GM21825 (cell line): ENCODE results near the gene UMPS.

ENCODE experiments used
- ATAC-seq: cut with Tn5 transposase; IDR thresholded peaks from one replicate; pipeline ENCODE4 v1.9.1; 2021; ENCODE audit warnings: mild to moderate bottlenecking, moderate library complexity; ENCODE audit not compliant: unreplicated experiment

Gene UMPS

DNA sequence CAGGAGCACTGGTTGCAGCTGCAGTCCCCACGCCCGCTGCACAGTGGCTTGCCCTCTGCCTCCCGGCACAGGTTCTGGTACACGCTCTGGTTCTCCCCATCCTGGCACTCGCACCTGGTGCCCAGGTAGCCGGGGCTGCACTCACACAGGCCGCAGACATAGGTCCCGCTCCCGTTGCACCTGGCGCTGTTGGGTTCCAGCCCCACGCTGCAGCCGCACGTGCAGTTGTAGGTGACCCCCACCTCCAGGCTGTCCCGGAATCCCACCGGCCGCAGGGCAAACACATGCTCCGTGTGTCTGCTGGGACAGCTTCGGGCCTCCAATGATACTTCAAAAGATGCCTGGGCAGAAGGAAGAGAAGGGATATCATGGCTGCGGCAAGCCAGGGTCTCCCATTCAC lies 66.2 kb downstream of the UMPS start:
- ATAC-seq, result no peak

GRCh38 chr3:124797426-124797945 lies 67.2 kb downstream of the UMPS start:
- no peak for ATAC-seq
